ENCODE measurements around the gene KRT10. TPM values are rescaled to one million over a fixed set of nuclear protein-coding genes. Genes with fewer than 3 reads are reported as not detected.

The KRT10 gene
- total RNA-seq, 4 donors from 2014 or later, result 2.2 to 12.7 (median 11.7) TPM; not detected in 1

GRCh38 chr17:40772101-40772500, 50.3 kb downstream of the KRT10 start, which contains the start of gene KRT26:
Gene KRT26, minus strand, starts transcription at chr17:40772201. Its CDS starts 88 bp downstream, at chr17:40772113.
- no peak for DNase-seq
- Histone ChIP-seq H3K9me3 (no peaks in the 10 kb centered on the region), H3K36me3 (no peaks in the 10 kb centered on the region), H3K27me3 (peaks cover 34% of the 10 kb centered on the region), H3K4me3 (no peak within 1 kb of the TSS), H3K4me1 (no peaks in the 10 kb centered on the region), H3K27ac (no peak within 1 kb of the TSS)
- 90 to 100% methylated on average over 1 to 3 of the region's 3 CpGs for WGBS, 2 donors (ENCODE audit: low coverage in 1 of 2)
- in situ Hi-C loops (cut with MboI; ENCODE audit: low pct_ligation_motif_present in 1 of 4, low pct_unique_long_range_greater_than_20kb in 1 of 4, low sequenced_read_pairs in 3 of 4), result no loop called here
- intact Hi-C loops (cut with DNase I; ENCODE audit: low total_unique reads), result no loop called here
- TF ChIP-seq, protein P1, sequence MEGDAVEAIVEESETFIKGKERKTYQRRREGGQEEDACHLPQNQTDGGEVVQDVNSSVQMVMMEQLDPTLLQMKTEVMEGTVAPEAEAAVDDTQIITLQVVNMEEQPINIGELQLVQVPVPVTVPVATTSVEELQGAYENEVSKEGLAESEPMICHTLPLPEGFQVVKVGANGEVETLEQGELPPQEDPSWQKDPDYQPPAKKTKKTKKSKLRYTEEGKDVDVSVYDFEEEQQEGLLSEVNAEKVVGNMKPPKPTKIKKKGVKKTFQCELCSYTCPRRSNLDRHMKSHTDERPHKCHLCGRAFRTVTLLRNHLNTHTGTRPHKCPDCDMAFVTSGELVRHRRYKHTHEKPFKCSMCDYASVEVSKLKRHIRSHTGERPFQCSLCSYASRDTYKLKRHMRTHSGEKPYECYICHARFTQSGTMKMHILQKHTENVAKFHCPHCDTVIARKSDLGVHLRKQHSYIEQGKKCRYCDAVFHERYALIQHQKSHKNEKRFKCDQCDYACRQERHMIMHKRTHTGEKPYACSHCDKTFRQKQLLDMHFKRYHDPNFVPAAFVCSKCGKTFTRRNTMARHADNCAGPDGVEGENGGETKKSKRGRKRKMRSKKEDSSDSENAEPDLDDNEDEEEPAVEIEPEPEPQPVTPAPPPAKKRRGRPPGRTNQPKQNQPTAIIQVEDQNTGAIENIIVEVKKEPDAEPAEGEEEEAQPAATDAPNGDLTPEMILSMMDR (IDR thresholded peaks at IDR 0.05), result no peak
- TF ChIP-seq EP300 (IDR thresholded peaks at IDR 0.05; ENCODE audit: low read depth), result no peak
- no peak for TF ChIP-seq POLR2A (IDR thresholded peaks at IDR 0.05)
- TF ChIP-seq POLR2AphosphoS5 (IDR thresholded peaks at IDR 0.05), result no peak

Other genes with a start within 250 kb of the KRT10 start
- gene SMARCE1, start 174.8 kb downstream of the KRT10 start, total RNA-seq, result 10 to 100 TPM; 43.0 to 87.2 (median 61.6) TPM
- gene KRT222, start 157.4 kb downstream of the KRT10 start, total RNA-seq, result under 1 TPM in 2 of 4 donors, not detected in 2; 0.27 to 0.48 TPM
- gene KRT24, start 118.9 kb downstream of the KRT10 start, total RNA-seq, result 10 to 100 TPM in 1 of 4 donors, 1 to 10 TPM in 1, under 1 TPM in 1, not detected in 1; 0.64 to 13.5 (median 4.9) TPM
- not detected for gene KRT25, start 67.3 kb downstream of the KRT10 start, total RNA-seq
- not detected for gene KRT26, start 50.4 kb downstream of the KRT10 start, total RNA-seq
- 1 to 10 TPM in 1 of 4 donors, not detected in 3; 1.1 TPM for gene KRT27, start 40.1 kb downstream of the KRT10 start, total RNA-seq
- gene KRT28, start 22.7 kb downstream of the KRT10 start, total RNA-seq, result not detected
- gene KRT12, start 44.6 kb upstream of the KRT10 start, total RNA-seq, result 10 to 100 TPM in 1 of 4 donors, 1 to 10 TPM in 1, under 1 TPM in 1, not detected in 1; 0.40 to 20.0 (median 3.8) TPM
- gene KRT20, start 62.6 kb upstream of the KRT10 start, total RNA-seq, result 100 to 1,000 TPM; 207 to 797 (median 735) TPM
- gene KRT23, start 115.0 kb upstream of the KRT10 start, total RNA-seq, result 1 to 10 TPM in 2 of 4 donors, not detected in 2; 1.1 to 2.5 TPM
- not detected for gene KRT39, start 144.3 kb upstream of the KRT10 start, total RNA-seq
- under 1 TPM in 1 of 4 donors, not detected in 3; 0.48 TPM for gene KRT40, start 161.7 kb upstream of the KRT10 start, total RNA-seq
- gene KRTAP3-3, start 171.6 kb upstream of the KRT10 start, total RNA-seq, result not detected
- not detected for gene KRTAP3-2, start 177.3 kb upstream of the KRT10 start, total RNA-seq
- gene KRTAP3-1, start 186.5 kb upstream of the KRT10 start, total RNA-seq, result not detected
- not detected for gene KRTAP1-5, start 204.6 kb upstream of the KRT10 start, total RNA-seq
- gene KRTAP1-4, start 207.6 kb upstream of the KRT10 start, total RNA-seq, result not detected
- not detected for gene KRTAP1-3, start 212.3 kb upstream of the KRT10 start, total RNA-seq
- not detected for gene KRTAP1-1, start 218.8 kb upstream of the KRT10 start, total RNA-seq
- not detected for gene KRTAP2-1, start 224.7 kb upstream of the KRT10 start, total RNA-seq
- gene KRTAP2-2, start 232.6 kb upstream of the KRT10 start, total RNA-seq, result not detected
- gene KRTAP2-3, start 237.5 kb upstream of the KRT10 start, total RNA-seq, result not detected
- not detected for gene KRTAP2-4, start 243.3 kb upstream of the KRT10 start, total RNA-seq